ENCODE results near the gene CAPG.
"Not testable (repeated sequence)": the region's sequence is repeated elsewhere in the genome, so short reads cannot be mapped to it uniquely, and the experiment has no call there.

The CAPG gene

GRCh38 chr2:85371045-85371444 is 39.1 kb downstream of the CAPG start:
- Histone ChIP-seq H3K4me3 (ENCODE audit: low read length) (no peak overlapping the region), H3K9me3 (ENCODE audit: low read length) (peaks cover 2% of the 10 kb centered on the region), H3K36me3 (ENCODE audit: insufficient read depth, low read length) (peaks cover 3% of the 10 kb centered on the region), H3K4me1 (ENCODE audit: insufficient read depth, low read length) (no peaks in the 10 kb centered on the region), H2AFZ (ENCODE audit: low read depth, low read length) (no peak overlapping the region), H3K27me3 (ENCODE audit: insufficient read depth, low read length) (no peaks in the 10 kb centered on the region)

DNA sequence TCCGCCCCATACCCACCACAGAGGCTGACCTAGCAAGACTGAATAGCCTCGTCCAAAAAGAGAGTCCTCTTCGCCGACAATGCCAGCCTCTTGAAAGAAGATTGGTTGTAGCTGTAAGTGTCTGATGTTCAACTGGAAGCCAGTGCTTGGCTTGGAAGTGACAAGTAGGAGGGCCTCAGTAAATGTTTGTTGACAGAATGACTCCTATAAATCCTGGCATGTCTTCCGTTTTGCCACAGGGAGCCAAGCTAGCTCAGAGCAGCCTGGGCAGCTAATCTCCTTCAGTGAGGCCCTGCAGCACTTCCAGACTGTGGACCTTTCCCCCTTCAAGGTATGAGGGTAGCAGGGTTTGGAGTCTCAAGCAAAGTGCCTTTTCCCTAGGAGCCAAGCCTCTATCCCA is 40.7 kb downstream of the CAPG start:
- no peaks in the 10 kb centered on the region for H3K4me1 ChIP-seq (ENCODE audit: insufficient read depth, low read length)

GRCh38 chr2:85368921-85369320 is 41.2 kb downstream of the CAPG start:
- peaks cover 3% of the 10 kb centered on the region for H3K36me3 ChIP-seq (ENCODE audit: insufficient read depth, low read length)
- no peaks in the 10 kb centered on the region for H3K4me1 ChIP-seq (ENCODE audit: insufficient read depth, low read length)
- no peak overlapping the region for H3K4me3 ChIP-seq (ENCODE audit: low read length)
- H2AFZ ChIP-seq (ENCODE audit: low read depth, low read length): no peak overlapping the region
- H3K27me3 ChIP-seq (ENCODE audit: insufficient read depth, low read length): no peaks in the 10 kb centered on the region
- peaks cover 2% of the 10 kb centered on the region for H3K9me3 ChIP-seq (ENCODE audit: low read length)

More for the DNA sequence above, 40.7 kb downstream of the CAPG start:
- Histone ChIP-seq H2AFZ (ENCODE audit: low read depth, low read length) (no peak overlapping the region), H3K4me3 (ENCODE audit: low read length) (no peak overlapping the region), H3K36me3 (ENCODE audit: insufficient read depth, low read length) (peaks cover 3% of the 10 kb centered on the region), H3K9me3 (ENCODE audit: low read length) (peaks cover 2% of the 10 kb centered on the region), H3K27me3 (ENCODE audit: insufficient read depth, low read length) (no peaks in the 10 kb centered on the region)

DNA sequence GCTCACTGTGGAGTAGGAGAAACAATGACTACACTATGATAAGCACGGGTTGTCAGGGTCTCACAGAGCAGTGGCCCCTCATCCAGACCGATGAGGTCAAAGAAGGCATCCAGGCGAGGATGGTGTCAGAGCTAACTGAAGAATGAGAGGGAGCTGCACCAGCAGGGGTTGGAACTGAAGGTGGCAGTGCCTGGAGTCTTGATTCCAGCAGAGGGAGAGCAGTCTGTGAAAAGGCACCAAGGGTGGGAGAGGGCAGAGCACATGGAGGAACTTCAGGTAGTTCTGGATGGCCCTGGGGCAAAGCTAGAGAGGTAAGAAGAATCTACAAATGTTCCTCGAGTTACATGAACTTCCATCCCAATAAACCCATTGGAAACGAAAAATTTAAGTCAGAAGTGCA is 43.0 kb downstream of the CAPG start:
- no peak overlapping the region for H2AFZ ChIP-seq (ENCODE audit: low read depth, low read length)
- peaks cover 9% of the 10 kb centered on the region for H3K36me3 ChIP-seq (ENCODE audit: insufficient read depth, low read length)
- no peaks in the 10 kb centered on the region for H3K4me1 ChIP-seq (ENCODE audit: insufficient read depth, low read length)
- H3K4me3 ChIP-seq (ENCODE audit: low read length): no peak overlapping the region
- no peaks in the 10 kb centered on the region for H3K27me3 ChIP-seq (ENCODE audit: insufficient read depth, low read length)
- H3K9me3 ChIP-seq (ENCODE audit: low read length): peaks cover 2% of the 10 kb centered on the region

DNA sequence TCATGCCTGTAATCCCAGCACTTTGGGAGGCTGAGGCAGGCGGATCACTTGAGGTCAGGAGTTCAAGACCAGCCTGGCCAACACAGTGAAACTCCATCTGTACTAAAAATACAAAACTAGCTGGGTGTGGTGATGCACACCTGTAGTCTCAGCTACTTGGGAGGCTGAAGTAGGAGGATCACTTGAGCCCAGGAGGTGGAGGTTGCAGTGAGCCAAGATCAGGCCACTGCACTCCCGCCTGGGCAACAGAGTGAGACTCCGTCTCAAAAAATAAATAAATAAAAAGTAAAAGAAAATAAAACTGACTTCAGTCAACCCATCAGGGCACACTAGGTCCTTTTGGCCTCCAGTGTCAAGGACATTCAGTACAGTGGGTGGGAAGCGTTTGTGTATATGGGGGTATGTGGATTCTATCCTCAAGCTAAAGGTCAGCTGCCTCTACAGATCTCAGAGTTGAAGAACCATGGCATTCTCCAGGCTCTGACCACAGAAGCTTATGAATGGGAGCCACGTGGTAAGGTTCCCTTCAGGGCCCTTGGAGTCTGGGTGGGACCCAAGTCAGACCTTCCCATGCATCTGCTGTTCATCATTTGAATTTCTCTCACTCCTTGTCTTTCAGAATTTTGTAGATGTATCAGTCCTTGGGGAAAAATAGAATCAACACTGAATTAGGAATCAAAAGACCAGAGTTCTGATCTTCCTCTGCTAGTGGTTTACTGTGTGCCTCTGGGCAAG is 47.3 kb downstream of the CAPG start:
- H3K4me1 ChIP-seq (ENCODE audit: insufficient read depth, low read length); H3K9me3 ChIP-seq (ENCODE audit: low read length); H2AFZ ChIP-seq (ENCODE audit: low read depth, low read length); H3K27me3 ChIP-seq (ENCODE audit: insufficient read depth, low read length); H3K4me3 ChIP-seq (ENCODE audit: low read length): not testable (repeated sequence)
- H3K36me3 ChIP-seq (ENCODE audit: insufficient read depth, low read length): peaks cover 12% of the 10 kb centered on the region

DNA sequence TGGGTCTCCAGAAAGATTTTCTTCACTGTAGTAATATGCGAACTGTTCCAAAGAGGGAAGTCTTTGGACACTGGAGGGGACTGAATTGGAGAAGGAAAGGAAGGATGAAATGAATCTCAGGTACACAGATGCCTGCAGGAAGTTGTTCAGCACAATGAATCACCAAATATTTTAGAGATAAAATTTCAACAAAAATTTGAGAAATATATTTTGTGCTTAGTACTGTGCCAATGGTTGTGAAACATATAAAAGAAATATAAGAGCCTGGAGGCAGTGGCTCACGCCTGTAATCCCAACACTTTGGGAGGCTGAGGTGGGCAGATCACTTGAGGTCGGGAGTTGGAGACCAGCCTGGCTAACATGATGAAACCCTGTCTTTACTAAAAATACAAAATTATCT is 52.4 kb downstream of the CAPG start:
- no peak overlapping the region for H3K4me3 ChIP-seq (ENCODE audit: low read length)
- H3K9me3 ChIP-seq (ENCODE audit: low read length): no peaks in the 10 kb centered on the region
- H3K4me1 ChIP-seq (ENCODE audit: insufficient read depth, low read length): peaks cover 14% of the 10 kb centered on the region
- H3K36me3 ChIP-seq (ENCODE audit: insufficient read depth, low read length): peaks cover 7% of the 10 kb centered on the region
- H2AFZ ChIP-seq (ENCODE audit: low read depth, low read length): no peak overlapping the region
- no peaks in the 10 kb centered on the region for H3K27me3 ChIP-seq (ENCODE audit: insufficient read depth, low read length)

GRCh38 chr2:85356186-85356585 is 54.0 kb downstream of the CAPG start:
- H3K27me3 ChIP-seq (ENCODE audit: insufficient read depth, low read length): no peaks in the 10 kb centered on the region
- no peak overlapping the region for H3K4me3 ChIP-seq (ENCODE audit: low read length)
- H3K9me3 ChIP-seq (ENCODE audit: low read length): no peaks in the 10 kb centered on the region
- H2AFZ ChIP-seq (ENCODE audit: low read depth, low read length): no peak overlapping the region
- H3K4me1 ChIP-seq (ENCODE audit: insufficient read depth, low read length): peaks cover 14% of the 10 kb centered on the region
- H3K36me3 ChIP-seq (ENCODE audit: insufficient read depth, low read length): peaks cover 4% of the 10 kb centered on the region

DNA sequence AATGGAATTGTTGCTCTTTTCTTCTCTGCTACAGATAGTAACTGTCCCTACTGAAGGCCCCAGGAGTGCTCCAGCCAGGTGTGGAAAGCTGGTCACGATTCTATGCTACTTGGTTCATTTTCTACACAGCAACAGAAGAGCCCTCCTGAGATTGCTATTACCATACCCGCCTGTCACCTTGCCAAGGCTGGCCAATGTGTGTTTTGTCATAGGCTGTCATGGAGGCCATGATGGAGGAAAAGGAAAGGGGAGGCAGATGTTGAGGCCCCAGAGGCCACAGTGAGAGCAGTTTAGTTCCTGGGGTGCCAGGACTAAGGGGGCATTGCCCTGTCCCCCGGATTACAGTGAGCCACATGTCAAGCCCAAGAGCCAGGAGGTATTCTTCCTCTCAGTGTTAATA is 54.6 kb downstream of the CAPG start:
- H3K27me3 ChIP-seq (ENCODE audit: insufficient read depth, low read length): no peaks in the 10 kb centered on the region
- peak overlapping the region; percentile 95 for H2AFZ ChIP-seq (ENCODE audit: low read depth, low read length)
- peaks cover 14% of the 10 kb centered on the region for H3K4me1 ChIP-seq (ENCODE audit: insufficient read depth, low read length)
- H3K9me3 ChIP-seq (ENCODE audit: low read length): no peaks in the 10 kb centered on the region
- H3K4me3 ChIP-seq (ENCODE audit: low read length): peak overlapping the region; percentile 78
- peaks cover 6% of the 10 kb centered on the region for H3K36me3 ChIP-seq (ENCODE audit: insufficient read depth, low read length)

DNA sequence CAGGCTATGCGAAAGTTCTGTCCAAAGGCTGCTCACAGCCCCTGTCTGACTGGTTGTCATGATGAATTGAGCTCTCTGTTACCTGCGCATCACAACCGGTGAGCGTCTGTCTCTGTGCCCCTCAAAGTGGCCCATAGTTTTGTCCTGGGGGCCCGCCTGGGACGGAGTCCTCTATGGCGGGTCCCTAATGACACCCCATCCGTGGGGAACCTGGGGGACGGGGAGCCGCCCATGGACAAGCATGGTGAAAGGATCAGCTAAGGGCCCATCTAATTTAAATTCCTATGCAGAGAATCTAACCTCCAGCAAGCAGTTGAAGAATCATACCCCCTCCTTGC is 55.1 kb downstream of the CAPG start:
- Histone ChIP-seq H3K27me3 (ENCODE audit: insufficient read depth, low read length) (no peaks in the 10 kb centered on the region), H3K4me1 (ENCODE audit: insufficient read depth, low read length) (peaks cover 14% of the 10 kb centered on the region), H3K36me3 (ENCODE audit: insufficient read depth, low read length) (peaks cover 10% of the 10 kb centered on the region), H3K9me3 (ENCODE audit: low read length) (no peaks in the 10 kb centered on the region), H3K4me3 (ENCODE audit: low read length) (peak overlapping the region; percentile 78), H2AFZ (ENCODE audit: low read depth, low read length) (peak overlapping the region; percentile 95)

DNA sequence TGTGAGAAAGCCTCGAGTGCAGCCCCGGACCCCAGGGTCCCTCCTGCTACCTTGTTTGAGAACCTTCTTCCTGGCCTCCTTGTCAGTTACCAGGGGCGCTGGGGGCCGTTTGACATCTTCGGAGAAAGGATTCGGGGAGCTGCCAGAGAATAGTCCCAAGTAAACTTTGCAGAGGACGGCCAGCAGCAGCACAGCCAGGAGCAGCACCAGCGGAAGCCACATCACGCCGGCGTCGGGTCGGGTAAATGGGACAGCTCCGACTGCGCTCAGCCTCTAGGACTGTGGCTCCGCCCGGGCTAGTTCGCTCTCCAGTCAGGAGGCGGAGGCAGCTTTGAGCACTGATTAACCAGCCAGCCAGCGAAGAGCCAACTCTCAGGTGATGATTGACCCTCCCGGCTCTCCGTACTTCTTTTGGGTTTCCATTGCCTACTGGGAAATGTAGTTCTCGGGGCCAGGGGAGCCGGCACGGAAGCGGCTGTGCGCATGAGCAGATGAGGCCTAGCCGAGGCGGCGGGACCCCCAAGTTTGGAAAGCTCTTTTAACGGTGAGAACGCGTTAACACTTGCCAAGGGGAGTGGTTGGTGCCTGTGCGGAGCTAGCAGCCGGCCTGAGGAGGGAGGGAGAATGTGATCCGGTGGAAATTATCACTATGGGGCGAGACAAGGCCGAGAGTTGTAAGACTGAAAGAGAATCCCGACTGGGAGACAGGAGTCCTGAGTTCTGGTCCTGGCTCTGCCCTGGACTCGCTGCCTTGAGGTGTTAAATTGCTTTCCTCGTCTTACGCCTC is 55.7 kb downstream of the CAPG start, which contains the start of the genes ELMOD3 and RETSAT:
TSS of gene ELMOD3 (plus strand) at position 484 of the 787 bp plus-strand sequence. CDS start 2,430 bp downstream, outside the sequence.
TSS of gene RETSAT (minus strand) at position 243 of the 787 bp plus-strand sequence. CDS start at position 222, 21 bp downstream.
- peak within 1 kb of the TSS; percentile 95 for H2AFZ ChIP-seq (ENCODE audit: low read depth, low read length)
- H3K4me1 ChIP-seq (ENCODE audit: insufficient read depth, low read length): peaks cover 14% of the 10 kb centered on the region

GRCh38 chr2:85353876-85354285 is 56.3 kb downstream of the CAPG start:
- Histone ChIP-seq H3K9me3 (ENCODE audit: low read length) (no peaks in the 10 kb centered on the region), H3K36me3 (ENCODE audit: insufficient read depth, low read length) (peaks cover 20% of the 10 kb centered on the region), H2AFZ (ENCODE audit: low read depth, low read length) (peak overlapping the region; percentile 47), H3K4me3 (ENCODE audit: low read length) (peak overlapping the region; percentile 78), H3K27me3 (ENCODE audit: insufficient read depth, low read length) (no peaks in the 10 kb centered on the region), H3K4me1 (ENCODE audit: insufficient read depth, low read length) (peaks cover 14% of the 10 kb centered on the region)

More for the DNA sequence above, 55.7 kb downstream of the CAPG start, which contains the start of the genes ELMOD3 and RETSAT:
- no peaks in the 10 kb centered on the region for H3K27me3 ChIP-seq (ENCODE audit: insufficient read depth, low read length)
- H3K9me3 ChIP-seq (ENCODE audit: low read length): no peaks in the 10 kb centered on the region
- H3K36me3 ChIP-seq (ENCODE audit: insufficient read depth, low read length): peaks cover 15% of the 10 kb centered on the region
- H3K4me3 ChIP-seq (ENCODE audit: low read length): peak within 1 kb of the TSS; percentile 78

GRCh38 chr2:85347599-85347998 is 62.6 kb downstream of the CAPG start:
- no peak overlapping the region for H3K4me3 ChIP-seq (ENCODE audit: low read length)
- H3K36me3 ChIP-seq (ENCODE audit: insufficient read depth, low read length): peaks cover 32% of the 10 kb centered on the region
- no peaks in the 10 kb centered on the region for H3K9me3 ChIP-seq (ENCODE audit: low read length)
- H3K27me3 ChIP-seq (ENCODE audit: insufficient read depth, low read length): no peaks in the 10 kb centered on the region
- no peak overlapping the region for H2AFZ ChIP-seq (ENCODE audit: low read depth, low read length)
- no peaks in the 10 kb centered on the region for H3K4me1 ChIP-seq (ENCODE audit: insufficient read depth, low read length)

Measured in neuron (in vitro differentiated cells).